ENCODE data around the gene MCF2L2. TPM values are rescaled to one million over a fixed set of nuclear protein-coding genes. Genes with fewer than 3 reads are reported as not detected.

MCF2L2 gene
- total and polyA plus RNA-seq, 2 experiments from 2014 or later: 6.7 to 14.6 TPM

DNA sequence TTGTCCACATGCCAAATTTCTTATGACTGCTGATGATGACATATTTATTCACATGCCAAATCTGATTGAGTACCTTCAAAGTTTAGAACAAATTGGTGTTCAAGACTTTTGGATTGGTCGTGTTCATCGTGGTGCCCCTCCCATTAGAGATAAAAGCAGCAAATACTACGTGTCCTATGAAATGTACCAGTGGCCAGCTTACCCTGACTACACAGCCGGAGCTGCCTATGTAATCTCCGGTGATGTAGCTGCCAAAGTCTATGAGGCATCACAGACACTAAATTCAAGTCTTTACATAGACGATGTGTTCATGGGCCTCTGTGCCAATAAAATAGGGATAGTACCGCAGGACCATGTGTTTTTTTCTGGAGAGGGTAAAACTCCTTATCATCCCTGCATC is 158.1 kb downstream of the MCF2L2 start (continued):
- TF ChIP-seq, protein P1, sequence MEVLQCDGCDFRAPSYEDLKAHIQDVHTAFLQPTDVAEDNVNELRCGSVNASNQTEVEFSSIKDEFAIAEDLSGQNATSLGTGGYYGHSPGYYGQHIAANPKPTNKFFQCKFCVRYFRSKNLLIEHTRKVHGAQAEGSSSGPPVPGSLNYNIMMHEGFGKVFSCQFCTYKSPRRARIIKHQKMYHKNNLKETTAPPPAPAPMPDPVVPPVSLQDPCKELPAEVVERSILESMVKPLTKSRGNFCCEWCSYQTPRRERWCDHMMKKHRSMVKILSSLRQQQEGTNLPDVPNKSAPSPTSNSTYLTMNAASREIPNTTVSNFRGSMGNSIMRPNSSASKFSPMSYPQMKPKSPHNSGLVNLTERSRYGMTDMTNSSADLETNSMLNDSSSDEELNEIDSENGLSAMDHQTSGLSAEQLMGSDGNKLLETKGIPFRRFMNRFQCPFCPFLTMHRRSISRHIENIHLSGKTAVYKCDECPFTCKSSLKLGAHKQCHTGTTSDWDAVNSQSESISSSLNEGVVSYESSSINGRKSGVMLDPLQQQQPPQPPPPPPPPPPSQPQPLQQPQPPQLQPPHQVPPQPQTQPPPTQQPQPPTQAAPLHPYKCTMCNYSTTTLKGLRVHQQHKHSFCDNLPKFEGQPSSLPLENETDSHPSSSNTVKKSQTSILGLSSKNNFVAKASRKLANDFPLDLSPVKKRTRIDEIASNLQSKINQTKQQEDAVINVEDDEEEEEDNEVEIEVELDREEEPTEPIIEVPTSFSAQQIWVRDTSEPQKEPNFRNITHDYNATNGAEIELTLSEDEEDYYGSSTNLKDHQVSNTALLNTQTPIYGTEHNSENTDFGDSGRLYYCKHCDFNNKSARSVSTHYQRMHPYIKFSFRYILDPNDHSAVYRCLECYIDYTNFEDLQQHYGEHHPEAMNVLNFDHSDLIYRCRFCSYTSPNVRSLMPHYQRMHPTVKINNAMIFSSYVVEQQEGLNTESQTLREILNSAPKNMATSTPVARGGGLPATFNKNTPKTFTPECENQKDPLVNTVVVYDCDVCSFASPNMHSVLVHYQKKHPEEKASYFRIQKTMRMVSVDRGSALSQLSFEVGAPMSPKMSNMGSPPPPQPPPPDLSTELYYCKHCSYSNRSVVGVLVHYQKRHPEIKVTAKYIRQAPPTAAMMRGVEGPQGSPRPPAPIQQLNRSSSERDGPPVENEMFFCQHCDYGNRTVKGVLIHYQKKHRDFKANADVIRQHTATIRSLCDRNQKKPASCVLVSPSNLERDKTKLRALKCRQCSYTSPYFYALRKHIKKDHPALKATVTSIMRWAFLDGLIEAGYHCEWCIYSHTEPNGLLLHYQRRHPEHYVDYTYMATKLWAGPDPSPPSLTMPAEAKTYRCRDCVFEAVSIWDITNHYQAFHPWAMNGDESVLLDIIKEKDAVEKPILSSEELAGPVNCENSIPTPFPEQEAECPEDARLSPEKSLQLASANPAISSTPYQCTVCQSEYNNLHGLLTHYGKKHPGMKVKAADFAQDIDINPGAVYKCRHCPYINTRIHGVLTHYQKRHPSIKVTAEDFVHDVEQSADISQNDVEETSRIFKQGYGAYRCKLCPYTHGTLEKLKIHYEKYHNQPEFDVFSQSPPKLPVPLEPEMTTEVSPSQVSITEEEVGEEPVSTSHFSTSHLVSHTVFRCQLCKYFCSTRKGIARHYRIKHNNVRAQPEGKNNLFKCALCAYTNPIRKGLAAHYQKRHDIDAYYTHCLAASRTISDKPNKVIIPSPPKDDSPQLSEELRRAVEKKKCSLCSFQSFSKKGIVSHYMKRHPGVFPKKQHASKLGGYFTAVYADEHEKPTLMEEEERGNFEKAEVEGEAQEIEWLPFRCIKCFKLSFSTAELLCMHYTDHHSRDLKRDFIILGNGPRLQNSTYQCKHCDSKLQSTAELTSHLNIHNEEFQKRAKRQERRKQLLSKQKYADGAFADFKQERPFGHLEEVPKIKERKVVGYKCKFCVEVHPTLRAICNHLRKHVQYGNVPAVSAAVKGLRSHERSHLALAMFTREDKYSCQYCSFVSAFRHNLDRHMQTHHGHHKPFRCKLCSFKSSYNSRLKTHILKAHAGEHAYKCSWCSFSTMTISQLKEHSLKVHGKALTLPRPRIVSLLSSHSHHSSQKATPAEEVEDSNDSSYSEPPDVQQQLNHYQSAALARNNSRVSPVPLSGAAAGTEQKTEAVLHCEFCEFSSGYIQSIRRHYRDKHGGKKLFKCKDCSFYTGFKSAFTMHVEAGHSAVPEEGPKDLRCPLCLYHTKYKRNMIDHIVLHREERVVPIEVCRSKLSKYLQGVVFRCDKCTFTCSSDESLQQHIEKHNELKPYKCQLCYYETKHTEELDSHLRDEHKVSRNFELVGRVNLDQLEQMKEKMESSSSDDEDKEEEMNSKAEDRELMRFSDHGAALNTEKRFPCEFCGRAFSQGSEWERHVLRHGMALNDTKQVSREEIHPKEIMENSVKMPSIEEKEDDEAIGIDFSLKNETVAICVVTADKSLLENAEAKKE (CRISPR knock-in tag; IDR thresholded peaks at IDR 0.05): no peak
- TF ChIP-seq, protein P2, sequence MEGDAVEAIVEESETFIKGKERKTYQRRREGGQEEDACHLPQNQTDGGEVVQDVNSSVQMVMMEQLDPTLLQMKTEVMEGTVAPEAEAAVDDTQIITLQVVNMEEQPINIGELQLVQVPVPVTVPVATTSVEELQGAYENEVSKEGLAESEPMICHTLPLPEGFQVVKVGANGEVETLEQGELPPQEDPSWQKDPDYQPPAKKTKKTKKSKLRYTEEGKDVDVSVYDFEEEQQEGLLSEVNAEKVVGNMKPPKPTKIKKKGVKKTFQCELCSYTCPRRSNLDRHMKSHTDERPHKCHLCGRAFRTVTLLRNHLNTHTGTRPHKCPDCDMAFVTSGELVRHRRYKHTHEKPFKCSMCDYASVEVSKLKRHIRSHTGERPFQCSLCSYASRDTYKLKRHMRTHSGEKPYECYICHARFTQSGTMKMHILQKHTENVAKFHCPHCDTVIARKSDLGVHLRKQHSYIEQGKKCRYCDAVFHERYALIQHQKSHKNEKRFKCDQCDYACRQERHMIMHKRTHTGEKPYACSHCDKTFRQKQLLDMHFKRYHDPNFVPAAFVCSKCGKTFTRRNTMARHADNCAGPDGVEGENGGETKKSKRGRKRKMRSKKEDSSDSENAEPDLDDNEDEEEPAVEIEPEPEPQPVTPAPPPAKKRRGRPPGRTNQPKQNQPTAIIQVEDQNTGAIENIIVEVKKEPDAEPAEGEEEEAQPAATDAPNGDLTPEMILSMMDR (conservative IDR thresholded peaks at IDR 0.05; ENCODE audit: low read depth in 2 of 2): no peak
- TF ChIP-seq, protein P3, sequence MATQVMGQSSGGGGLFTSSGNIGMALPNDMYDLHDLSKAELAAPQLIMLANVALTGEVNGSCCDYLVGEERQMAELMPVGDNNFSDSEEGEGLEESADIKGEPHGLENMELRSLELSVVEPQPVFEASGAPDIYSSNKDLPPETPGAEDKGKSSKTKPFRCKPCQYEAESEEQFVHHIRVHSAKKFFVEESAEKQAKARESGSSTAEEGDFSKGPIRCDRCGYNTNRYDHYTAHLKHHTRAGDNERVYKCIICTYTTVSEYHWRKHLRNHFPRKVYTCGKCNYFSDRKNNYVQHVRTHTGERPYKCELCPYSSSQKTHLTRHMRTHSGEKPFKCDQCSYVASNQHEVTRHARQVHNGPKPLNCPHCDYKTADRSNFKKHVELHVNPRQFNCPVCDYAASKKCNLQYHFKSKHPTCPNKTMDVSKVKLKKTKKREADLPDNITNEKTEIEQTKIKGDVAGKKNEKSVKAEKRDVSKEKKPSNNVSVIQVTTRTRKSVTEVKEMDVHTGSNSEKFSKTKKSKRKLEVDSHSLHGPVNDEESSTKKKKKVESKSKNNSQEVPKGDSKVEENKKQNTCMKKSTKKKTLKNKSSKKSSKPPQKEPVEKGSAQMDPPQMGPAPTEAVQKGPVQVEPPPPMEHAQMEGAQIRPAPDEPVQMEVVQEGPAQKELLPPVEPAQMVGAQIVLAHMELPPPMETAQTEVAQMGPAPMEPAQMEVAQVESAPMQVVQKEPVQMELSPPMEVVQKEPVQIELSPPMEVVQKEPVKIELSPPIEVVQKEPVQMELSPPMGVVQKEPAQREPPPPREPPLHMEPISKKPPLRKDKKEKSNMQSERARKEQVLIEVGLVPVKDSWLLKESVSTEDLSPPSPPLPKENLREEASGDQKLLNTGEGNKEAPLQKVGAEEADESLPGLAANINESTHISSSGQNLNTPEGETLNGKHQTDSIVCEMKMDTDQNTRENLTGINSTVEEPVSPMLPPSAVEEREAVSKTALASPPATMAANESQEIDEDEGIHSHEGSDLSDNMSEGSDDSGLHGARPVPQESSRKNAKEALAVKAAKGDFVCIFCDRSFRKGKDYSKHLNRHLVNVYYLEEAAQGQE (IDR thresholded peaks at IDR 0.05; ENCODE audit: unreplicated experiment): no peak
- TF ChIP-seq ZNF114 (CRISPR knock-in tag; IDR thresholded peaks at IDR 0.05): no peak
- no peak for TF ChIP-seq POLR2AphosphoS5 (IDR thresholded peaks at IDR 0.05; ENCODE audit: low read depth)
- no peak for TF ChIP-seq EZH2 (IDR thresholded peaks at IDR 0.05; ENCODE audit: low read depth, unreplicated experiment)
- TF ChIP-seq STAT1 (IDR thresholded peaks at IDR 0.05; ENCODE audit: unreplicated experiment): no peak
- no peak for TF ChIP-seq ZNF331 (CRISPR knock-in tag; IDR thresholded peaks at IDR 0.05; ENCODE audit: low read depth)
- TF ChIP-seq CREB1 (CRISPR knock-in tag; IDR thresholded peaks at IDR 0.05; ENCODE audit: low read depth): no peak

All from GM23338 (cell line).